OCI-LY3 (cell line): ENCODE measurements around the gene GRWD1.

ENCODE experiments used
- CTCF ChIP-seq: fragments of 200-600, 300-600 bp; sonication (generic); IDR thresholded peaks from 2 replicates; pipeline ENCODE4 v1.5.1; 2014; ENCODE audit warnings: antibody characterized with exemption, low read length, low read depth
- EZH2phosphoT487 ChIP-seq: fragments of 200-600 bp; shearing (Covaris generic); IDR thresholded peaks from 2 replicates; pipeline ENCODE4 v1.6.1; 2018; ENCODE audit warnings: antibody characterized with exemption, mixed run types, low read depth

- no peak for TF ChIP-seq CTCF
- no peak for TF ChIP-seq EZH2phosphoT487
Measured at GRCh38 chr19:48397263-48398101, 48.3 kb upstream of the GRWD1 start.
